A673 (cell line): ENCODE results near the gene TENM4. TPM values are rescaled to one million over a fixed set of nuclear protein-coding genes. Genes with fewer than 3 reads are reported as not detected.

Source experiments
- BruUV-seq: library from RNA; stranded (reverse); fragments of 400-500 nt; replicated peaks from 2 replicates; lab custom pipeline; 2021; lab: Mats Ljungman, UMichigan
- CTCF ChIA-PET: fragments of 300-600 bp; sonication (Branson Sonifier 250); formaldehyde crosslinking; loops from one replicate; lab custom pipeline; 2022; ENCODE audit warnings: antibody characterized with exemption; lab: Charles Lee
- POLR2A ChIA-PET: fragments of 300-600 bp; sonication (Branson Sonifier 250); formaldehyde crosslinking; loops from one replicate; lab custom pipeline; 2022; ENCODE audit warnings: antibody characterized with exemption; ENCODE audit not compliant: low non-redundant PET; lab: Charles Lee
- DNase-seq: peaks from one replicate; pipeline ENCODE4 v3.0.0-alpha.2; 2015; ENCODE audit warnings: low spot score
- H3K27ac ChIP-seq: fragments of 200-600 bp; sonication (generic); 2 replicates; pipeline ENCODE4 v1.5.1; 2016; ENCODE audit warnings: mixed run types, low read depth, mild to moderate bottlenecking, mixed read lengths, antibody characterized with exemption, low read length; ENCODE audit not compliant: poor library complexity, severe bottlenecking
- H3K27me3 ChIP-seq: fragments of 200-600 bp; sonication (generic); replicated peaks from 2 replicates; pipeline ENCODE4 v1.6.1; 2017; ENCODE audit warnings: mixed run types, low read depth, mild to moderate bottlenecking, mixed read lengths, antibody characterized with exemption, low read length; ENCODE audit not compliant: insufficient read depth, poor library complexity
- H3K36me3 ChIP-seq: fragments of 200-600 bp; sonication (generic); 2 replicates; pipeline ENCODE4 v1.6.1; 2016; ENCODE audit warnings: mixed run types, mild to moderate bottlenecking, mixed read lengths, antibody characterized with exemption, low read length; ENCODE audit not compliant: insufficient read depth, poor library complexity, severe bottlenecking
- H3K4me1 ChIP-seq: fragments of 200-600 bp; sonication (generic); 2 replicates; pipeline ENCODE4 v1.6.1; 2017; ENCODE audit warnings: mixed run types, mild to moderate bottlenecking, mixed read lengths, antibody characterized with exemption, low read length; ENCODE audit not compliant: insufficient read depth, poor library complexity, severe bottlenecking
- H3K4me3 ChIP-seq: fragments of 200-600 bp; sonication (generic); 2 replicates; pipeline ENCODE4 v1.5.1; 2016; ENCODE audit warnings: low read depth, mixed run types, mild to moderate bottlenecking, mixed read lengths, low read length; ENCODE audit not compliant: poor library complexity, severe bottlenecking
- H3K9me3 ChIP-seq: fragments of 200-600 bp; sonication (generic); 2 replicates; pipeline ENCODE4 v1.6.1; 2016; ENCODE audit warnings: mixed run types, low read depth, mild to moderate bottlenecking, mixed read lengths, antibody characterized with exemption, low read length; ENCODE audit not compliant: poor library complexity, severe bottlenecking
- EZH2 ChIP-seq: fragments of 200-600 bp; sonication (generic); IDR thresholded peaks from 2 replicates; pipeline ENCODE4 v1.6.1; 2017; ENCODE audit warnings: borderline replicate concordance, low read depth, mild to moderate bottlenecking, mixed read lengths, antibody characterized with exemption, low read length; ENCODE audit not compliant: poor library complexity, severe bottlenecking
- intact Hi-C: fragments of 100-400 bp; cut with micrococcal nuclease; formaldehyde crosslinking; loops from one replicate; pipeline ENCODE4 v1.10.0; 2022; ENCODE audit not compliant: unreplicated experiment
- total RNA-seq: library from RNA; stranded (reverse); gene quantifications from 2 replicates; pipeline ENCODE4 v1.2.3, GENCODE V29; 2021
- TF ChIP-seq, protein P1 (sequence below): fragments of 300-800, 200-600 bp; sonication (generic); conservative IDR thresholded peaks from 2 replicates; pipeline ENCODE4 v1.5.1; 2017; ENCODE audit warnings: low read depth, mild to moderate bottlenecking, antibody characterized with exemption, low read length, moderate library complexity, mixed read lengths

Gene TENM4
- total RNA-seq, 1 experiment from 2014 or later: 0.11 TPM

- TF ChIP-seq, protein P1, sequence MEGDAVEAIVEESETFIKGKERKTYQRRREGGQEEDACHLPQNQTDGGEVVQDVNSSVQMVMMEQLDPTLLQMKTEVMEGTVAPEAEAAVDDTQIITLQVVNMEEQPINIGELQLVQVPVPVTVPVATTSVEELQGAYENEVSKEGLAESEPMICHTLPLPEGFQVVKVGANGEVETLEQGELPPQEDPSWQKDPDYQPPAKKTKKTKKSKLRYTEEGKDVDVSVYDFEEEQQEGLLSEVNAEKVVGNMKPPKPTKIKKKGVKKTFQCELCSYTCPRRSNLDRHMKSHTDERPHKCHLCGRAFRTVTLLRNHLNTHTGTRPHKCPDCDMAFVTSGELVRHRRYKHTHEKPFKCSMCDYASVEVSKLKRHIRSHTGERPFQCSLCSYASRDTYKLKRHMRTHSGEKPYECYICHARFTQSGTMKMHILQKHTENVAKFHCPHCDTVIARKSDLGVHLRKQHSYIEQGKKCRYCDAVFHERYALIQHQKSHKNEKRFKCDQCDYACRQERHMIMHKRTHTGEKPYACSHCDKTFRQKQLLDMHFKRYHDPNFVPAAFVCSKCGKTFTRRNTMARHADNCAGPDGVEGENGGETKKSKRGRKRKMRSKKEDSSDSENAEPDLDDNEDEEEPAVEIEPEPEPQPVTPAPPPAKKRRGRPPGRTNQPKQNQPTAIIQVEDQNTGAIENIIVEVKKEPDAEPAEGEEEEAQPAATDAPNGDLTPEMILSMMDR: no peak
- no peak for TF ChIP-seq EZH2
- POLR2A ChIA-PET: no interaction called here
- no peak overlapping the region for H3K4me3 ChIP-seq
- DNase-seq: no peak
- no peaks in the 10 kb centered on the region for H3K36me3 ChIP-seq
- H3K27me3 ChIP-seq: peaks cover 28% of the 10 kb centered on the region
- intact Hi-C loops: no loop called here
- H3K4me1 ChIP-seq: no peaks in the 10 kb centered on the region
- no peak overlapping the region for H3K27ac ChIP-seq
- H3K9me3 ChIP-seq: no peaks in the 10 kb centered on the region
- CTCF ChIA-PET: no interaction called here
- no TSS peak for BruUV-seq
Observed at GRCh38 chr11:79374727-79375126, 66.1 kb downstream of the TENM4 start.

- peaks cover 12% of the 10 kb centered on the region for H3K27me3 ChIP-seq
- intact Hi-C loops: no loop called here
Observed at GRCh38 chr11:79371724-79372123, 69.1 kb downstream of the TENM4 start.

DNA sequence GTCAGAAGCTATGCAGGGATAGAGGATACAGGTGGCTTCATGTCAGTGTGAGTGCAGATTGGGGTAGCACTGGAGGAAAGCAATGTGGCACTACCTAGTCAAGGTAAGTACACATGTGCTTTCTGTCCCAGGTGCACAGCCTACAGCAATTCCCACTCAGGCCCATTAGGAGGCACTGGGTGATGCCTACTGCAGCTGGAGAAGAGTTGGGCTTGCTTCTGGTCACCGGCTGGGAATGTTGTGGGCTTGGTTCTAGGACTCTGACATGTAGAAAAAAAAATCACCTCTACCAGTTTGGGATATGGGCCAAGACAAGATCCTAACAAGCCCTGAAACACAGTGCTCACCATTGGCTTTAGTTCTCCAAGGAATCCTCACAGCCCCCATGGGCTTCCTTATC is 69.7 kb downstream of the TENM4 start:
- Histone ChIP-seq H3K9me3 (no peaks in the 10 kb centered on the region), H3K4me3 (no peak overlapping the region), H3K4me1 (no peaks in the 10 kb centered on the region), H3K36me3 (no peaks in the 10 kb centered on the region), H3K27ac (no peak overlapping the region), H3K27me3 (peaks cover 12% of the 10 kb centered on the region)
- intact Hi-C loops: no loop called here
- ChIA-PET CTCF (no interaction called here), POLR2A (no interaction called here)
- TF ChIP-seq EZH2: no peak
- TF ChIP-seq, protein P1: no peak
- DNase-seq: no peak
- BruUV-seq: no TSS peak

More at GRCh38 chr11:79371724-79372123, 69.1 kb downstream of the TENM4 start:
- H3K36me3 ChIP-seq: no peaks in the 10 kb centered on the region
- H3K27ac ChIP-seq: no peak overlapping the region
- CTCF ChIA-PET: no interaction called here
- POLR2A ChIA-PET: no interaction called here
- no peak overlapping the region for H3K4me3 ChIP-seq
- BruUV-seq: no TSS peak
- no peaks in the 10 kb centered on the region for H3K4me1 ChIP-seq
- no peaks in the 10 kb centered on the region for H3K9me3 ChIP-seq
- DNase-seq: no peak
- TF ChIP-seq EZH2: no peak
- TF ChIP-seq, protein P1: no peak
